Coronary artery (tissue), 2 donors: Measurements from ENCODE around the gene TTYH1.

ENCODE experiments used
- DNase-seq: peaks from one replicate; pipeline ENCODE4 v3.0.0-alpha.2; 2017; ENCODE audit warnings: low spot score
- H3K27ac ChIP-seq, 2 donors: fragments of 200-600 bp; sonication (generic); one replicate each; pipeline ENCODE4 v1.5.1; 2016 to 2019
- H3K4me3 ChIP-seq: fragments of 200-600 bp; sonication (generic); 2 replicates; pipeline ENCODE4 v1.5.1; 2016; ENCODE audit warnings: mild to moderate bottlenecking, moderate library complexity
- TF ChIP-seq, protein P1 (sequence below): fragments of 200-600 bp; sonication (generic); IDR thresholded peaks from one replicate; pipeline ENCODE4 v1.5.1; 2019; ENCODE audit warnings: antibody characterized with exemption

Gene TTYH1

DNA sequence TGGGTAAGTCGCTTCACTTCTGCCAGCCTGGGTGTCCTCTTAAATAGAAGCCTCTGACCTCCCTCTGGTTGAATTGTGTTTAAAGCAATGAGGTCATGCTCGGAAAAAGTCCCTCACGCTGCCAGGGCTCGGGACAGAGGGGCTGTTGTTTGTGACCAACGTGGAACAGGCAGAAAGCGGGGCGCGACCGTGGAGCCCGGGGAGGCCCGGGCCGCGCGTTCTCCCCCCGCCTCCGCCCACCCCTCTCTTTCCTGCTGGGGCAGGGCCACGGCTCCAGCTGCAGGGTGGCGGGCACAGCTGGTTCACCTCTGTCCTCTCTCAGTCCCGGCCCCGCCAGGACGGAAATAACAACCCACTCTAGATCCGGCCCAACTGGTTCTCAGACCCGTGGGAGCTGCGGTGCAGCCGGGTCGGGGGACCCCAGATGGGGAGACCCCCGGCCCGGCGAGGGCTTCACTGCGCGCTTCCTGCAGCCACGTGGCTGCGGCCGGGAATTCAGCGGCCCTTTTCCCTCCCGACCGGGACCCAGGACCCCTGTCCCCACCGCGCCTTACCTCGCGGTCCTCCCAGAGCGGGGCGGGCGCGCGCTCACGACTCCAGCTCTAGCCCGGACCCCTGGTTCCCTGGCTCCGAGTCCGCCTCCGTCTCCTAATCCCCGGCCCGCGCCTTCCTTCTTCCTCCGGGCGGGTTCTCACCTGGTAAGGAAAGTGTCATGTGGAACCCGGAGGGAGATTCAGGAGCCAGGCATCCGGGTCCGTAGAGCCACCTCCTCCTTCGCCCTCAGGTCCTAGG is 55.9 kb downstream of the TTYH1 start:
- TF ChIP-seq, protein P1, sequence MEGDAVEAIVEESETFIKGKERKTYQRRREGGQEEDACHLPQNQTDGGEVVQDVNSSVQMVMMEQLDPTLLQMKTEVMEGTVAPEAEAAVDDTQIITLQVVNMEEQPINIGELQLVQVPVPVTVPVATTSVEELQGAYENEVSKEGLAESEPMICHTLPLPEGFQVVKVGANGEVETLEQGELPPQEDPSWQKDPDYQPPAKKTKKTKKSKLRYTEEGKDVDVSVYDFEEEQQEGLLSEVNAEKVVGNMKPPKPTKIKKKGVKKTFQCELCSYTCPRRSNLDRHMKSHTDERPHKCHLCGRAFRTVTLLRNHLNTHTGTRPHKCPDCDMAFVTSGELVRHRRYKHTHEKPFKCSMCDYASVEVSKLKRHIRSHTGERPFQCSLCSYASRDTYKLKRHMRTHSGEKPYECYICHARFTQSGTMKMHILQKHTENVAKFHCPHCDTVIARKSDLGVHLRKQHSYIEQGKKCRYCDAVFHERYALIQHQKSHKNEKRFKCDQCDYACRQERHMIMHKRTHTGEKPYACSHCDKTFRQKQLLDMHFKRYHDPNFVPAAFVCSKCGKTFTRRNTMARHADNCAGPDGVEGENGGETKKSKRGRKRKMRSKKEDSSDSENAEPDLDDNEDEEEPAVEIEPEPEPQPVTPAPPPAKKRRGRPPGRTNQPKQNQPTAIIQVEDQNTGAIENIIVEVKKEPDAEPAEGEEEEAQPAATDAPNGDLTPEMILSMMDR, result no peak
- Histone ChIP-seq H3K27ac (peak overlapping the region; percentile 66 to 75), H3K4me3 (peak overlapping the region; percentile 63)
- DNase-seq, result no peak

DNA sequence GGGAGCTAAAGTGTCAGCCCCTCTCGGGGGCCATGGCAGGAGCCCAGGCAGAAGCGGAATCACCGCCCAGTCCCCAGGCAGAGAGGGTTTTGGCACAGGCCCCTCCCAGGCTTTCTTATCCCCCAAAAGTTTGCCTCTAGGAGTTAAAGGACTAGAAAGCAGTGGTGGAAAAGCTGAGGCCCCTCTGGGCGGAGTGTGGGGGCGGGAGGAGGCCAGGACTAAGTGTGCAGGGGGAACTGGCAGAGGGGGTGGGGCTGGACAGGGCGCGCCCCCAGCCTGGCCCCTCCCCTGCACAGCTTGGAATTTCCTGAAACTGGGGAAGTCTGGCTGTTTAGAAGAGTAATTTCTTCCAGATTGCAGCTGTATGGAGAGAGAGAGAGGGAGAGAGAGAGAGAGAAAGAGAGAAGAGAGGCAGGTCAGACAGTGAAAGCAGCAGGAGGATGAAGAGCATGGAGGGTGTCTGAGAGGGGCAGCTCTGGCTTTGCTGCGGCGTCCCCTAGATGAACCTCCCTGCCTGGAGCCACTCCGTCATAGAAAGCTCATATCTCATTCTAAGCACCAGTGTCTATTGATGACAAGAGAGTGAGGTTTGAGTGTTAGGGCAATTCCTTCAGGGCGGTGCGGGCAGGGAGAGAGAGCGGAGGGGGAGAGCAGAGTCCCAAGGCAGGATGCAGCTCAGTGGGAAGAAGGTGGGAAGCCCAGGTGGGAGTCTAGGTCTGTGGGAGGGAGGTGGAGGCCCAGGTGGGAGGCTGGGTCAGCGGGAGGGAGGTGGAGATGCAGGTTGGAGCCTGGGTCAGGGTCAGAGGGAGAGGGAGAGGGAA is 58.0 kb downstream of the TTYH1 start, which contains the start of gene CDC42EP5:
CDC42EP5 (minus strand) TSS at position 226 of the 821 bp plus-strand sequence. CDS start 7,749 bp downstream, outside the sequence.
- Histone ChIP-seq H3K4me3 (peak within 1 kb of the TSS; percentile 71), H3K27ac (peak within 1 kb of the TSS; percentile 42 to 84)
- DNase-seq, result no peak
- TF ChIP-seq, protein P1, result no peak

DNA sequence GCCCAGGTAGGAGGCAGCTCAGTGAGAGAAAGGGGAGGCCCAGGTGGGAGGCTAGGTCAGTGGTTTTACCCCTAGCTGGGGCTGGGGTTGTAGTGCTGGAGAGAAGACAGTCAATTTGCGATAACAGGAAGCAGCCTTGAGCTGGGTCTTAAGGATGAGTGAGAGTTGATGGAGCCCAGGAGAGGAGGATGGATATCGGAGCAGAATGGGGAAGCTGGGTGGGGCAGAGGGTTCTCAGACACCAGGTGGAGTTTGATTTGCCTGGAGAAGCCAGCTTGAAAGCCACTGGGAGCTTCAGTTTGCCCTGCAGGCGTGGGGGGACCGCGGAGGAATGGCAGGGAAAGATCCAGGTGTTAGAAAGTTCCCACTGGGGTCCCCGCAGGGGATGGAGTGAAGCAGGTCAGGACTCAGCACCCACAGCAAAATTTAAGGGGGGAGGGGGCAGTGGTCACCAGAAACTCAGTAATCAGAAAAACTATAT is 58.7 kb downstream of the TTYH1 start:
- no peak for DNase-seq
- TF ChIP-seq, protein P1, result no peak
- no peak overlapping the region for H3K4me3 ChIP-seq
- H3K27ac ChIP-seq, result peak overlapping the region in 1 of 2 donors; percentile 84

DNA sequence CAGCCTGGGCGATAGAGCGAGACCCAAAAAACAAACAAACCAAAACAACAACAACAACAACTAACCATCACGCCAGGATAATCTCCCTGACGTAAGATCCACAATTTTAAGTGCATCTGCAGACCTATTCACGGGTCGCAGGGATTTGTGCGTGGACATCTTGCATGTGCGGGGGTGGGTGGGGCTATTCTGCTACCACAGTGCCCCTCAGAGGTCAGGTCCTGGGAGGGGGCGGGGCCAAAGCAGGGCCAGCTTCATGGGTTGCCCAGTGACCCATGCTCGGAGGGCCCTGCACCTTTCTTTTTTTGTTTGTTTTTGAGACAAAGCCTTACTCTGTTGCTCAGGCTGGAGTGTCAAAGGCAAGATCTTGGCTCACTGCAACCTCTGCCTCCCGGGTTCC is 60.4 kb downstream of the TTYH1 start:
- Histone ChIP-seq H3K4me3 (no peak overlapping the region), H3K27ac (no peak overlapping the region)
- TF ChIP-seq, protein P1, result no peak
- no peak for DNase-seq

DNA sequence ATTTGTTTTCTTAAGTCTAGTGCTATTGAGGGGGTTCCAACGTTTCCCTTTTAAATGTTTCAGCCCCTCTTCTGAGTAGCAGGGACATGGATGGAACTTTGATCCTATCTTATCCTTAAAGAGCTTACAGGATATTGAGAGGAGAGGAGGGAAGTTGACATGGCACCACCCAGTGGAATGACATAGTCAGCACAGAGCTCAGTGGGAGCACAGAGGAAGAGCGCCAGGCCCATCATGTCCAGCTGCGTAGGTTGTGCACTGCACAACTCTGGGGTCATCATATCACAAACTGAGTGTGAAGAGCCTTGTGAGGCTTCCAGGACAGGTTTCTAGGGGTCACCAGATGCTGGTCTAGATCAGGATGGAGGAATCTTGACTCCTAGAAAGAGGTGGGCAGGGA is 62.4 kb downstream of the TTYH1 start:
- TF ChIP-seq, protein P1, result no peak

DNA sequence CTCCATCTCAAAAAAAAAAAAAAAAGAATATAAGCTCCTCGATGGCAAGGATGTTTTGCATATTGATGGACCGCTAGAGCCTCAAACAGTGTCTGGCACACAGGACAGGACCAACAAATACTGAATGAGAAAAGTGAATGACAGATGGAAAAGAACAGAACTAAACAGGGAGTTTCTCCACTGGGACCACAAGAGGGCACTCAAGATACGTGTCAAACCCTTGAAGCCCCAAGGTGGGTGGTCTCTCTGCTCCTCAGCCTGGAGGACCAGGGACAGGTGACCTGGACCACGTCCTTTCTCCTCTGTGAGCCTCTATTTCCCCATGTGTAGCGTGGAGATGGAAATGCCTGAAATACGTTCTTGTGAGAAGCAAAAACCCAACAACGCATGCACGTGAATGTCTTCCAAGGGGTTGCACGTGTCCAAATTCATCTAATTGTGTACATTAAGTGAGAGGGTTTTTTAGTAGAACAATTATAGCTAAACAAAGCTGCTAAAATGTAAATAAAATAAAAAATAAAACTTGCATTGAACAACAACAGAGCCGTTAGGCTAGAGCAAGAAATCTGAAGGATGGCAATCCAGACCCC is 63.5 kb downstream of the TTYH1 start:
- DNase-seq, result no peak
- H3K27ac ChIP-seq, result no peak overlapping the region
- H3K4me3 ChIP-seq, result no peak overlapping the region
- TF ChIP-seq, protein P1, result no peak

More for the DNA sequence above, 62.4 kb downstream of the TTYH1 start:
- no peak overlapping the region for H3K27ac ChIP-seq
- H3K4me3 ChIP-seq, result no peak overlapping the region
- no peak for DNase-seq
